Left ventricle myocardium inferior (tissue), 1 donor: Measurements from ENCODE around the gene OR2AG2. TPM values are rescaled to one million over a fixed set of nuclear protein-coding genes. Genes with fewer than 3 reads are reported as not detected.

Source experiments
- DNase-seq: peaks from one replicate; pipeline ENCODE4 v3.0.0-alpha.2; 2020
- H3K27ac ChIP-seq: fragments of 200-600 bp; replicated peaks from 2 replicates; pipeline ENCODE4 v1.8.0; 2021
- H3K27me3 ChIP-seq: fragments of 200-600 bp; 2 replicates; pipeline ENCODE4 v1.8.0; 2021; ENCODE audit warnings: low read depth
- H3K36me3 ChIP-seq: fragments of 200-600 bp; 2 replicates; pipeline ENCODE4 v1.8.0; 2021
- H3K4me1 ChIP-seq: fragments of 200-600 bp; 2 replicates; pipeline ENCODE4 v1.8.0; 2021
- H3K4me3 ChIP-seq: fragments of 200-600 bp; 2 replicates; pipeline ENCODE4 v1.8.0; 2021; ENCODE audit warnings: mild to moderate bottlenecking, moderate library complexity
- H3K9me3 ChIP-seq: fragments of 200-600 bp; replicated peaks from 2 replicates; pipeline ENCODE4 v1.8.0; 2021
- intact Hi-C: fragments of 100-400 bp; cut with micrococcal nuclease; formaldehyde crosslinking; loops from one replicate; pipeline ENCODE4 v1.11.0; 2022
- total RNA-seq: library from RNA; stranded (reverse); fragmentation: NEBNext Ultra II Directional; extraction: Animal tissue kit (Norgen Biotek cat#: 25700); gene quantifications from one replicate; pipeline ENCODE4 v1.2.1, GENCODE V29; 2021
- TF ChIP-seq, protein P1 (sequence below): fragments of 200-600 bp; IDR thresholded peaks from 2 replicates; pipeline ENCODE4 v1.8.0; 2021; ENCODE audit warnings: antibody characterized with exemption, mild to moderate bottlenecking, borderline replicate concordance
- donor health status: DM: no; HTN: yes; CAD: no; lungs with severe emphysema.

The OR2AG2 gene
- total RNA-seq, 1 donor from 2014 or later: not detected

DNA sequence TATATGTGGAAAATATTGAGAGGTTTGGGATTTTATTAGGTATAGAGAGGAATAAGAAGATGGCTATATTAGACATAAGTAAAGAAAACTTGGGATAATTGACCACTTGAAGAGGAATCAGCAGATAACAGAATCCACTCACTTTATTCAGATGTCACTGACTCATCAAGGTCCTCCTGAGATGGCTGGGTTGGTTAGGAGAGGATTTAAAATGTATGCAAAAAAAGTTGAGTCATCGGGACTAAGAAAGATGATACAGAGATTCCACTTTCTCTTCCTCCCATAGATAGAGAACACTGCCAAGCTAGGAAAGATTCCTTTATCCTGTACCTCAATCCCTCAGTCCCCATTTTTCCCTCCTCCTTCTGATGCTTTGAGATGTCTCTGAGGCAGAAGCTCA, 27.6 kb upstream of the OR2AG2 start, which contains the start of gene OR6A2:
OR6A2 (minus strand) TSS at position 288 of the 400 bp plus-strand sequence. CDS start 3,981 bp downstream, outside the sequence.
- DNase-seq: no peak
- Histone ChIP-seq H3K36me3 (no peaks in the 10 kb centered on the region), H3K4me3 (no peak within 1 kb of the TSS), H3K9me3 (peaks cover 12% of the 10 kb centered on the region), H3K27me3 (no peaks in the 10 kb centered on the region), H3K4me1 (no peaks in the 10 kb centered on the region), H3K27ac (no peak within 1 kb of the TSS)
- TF ChIP-seq, protein P1, sequence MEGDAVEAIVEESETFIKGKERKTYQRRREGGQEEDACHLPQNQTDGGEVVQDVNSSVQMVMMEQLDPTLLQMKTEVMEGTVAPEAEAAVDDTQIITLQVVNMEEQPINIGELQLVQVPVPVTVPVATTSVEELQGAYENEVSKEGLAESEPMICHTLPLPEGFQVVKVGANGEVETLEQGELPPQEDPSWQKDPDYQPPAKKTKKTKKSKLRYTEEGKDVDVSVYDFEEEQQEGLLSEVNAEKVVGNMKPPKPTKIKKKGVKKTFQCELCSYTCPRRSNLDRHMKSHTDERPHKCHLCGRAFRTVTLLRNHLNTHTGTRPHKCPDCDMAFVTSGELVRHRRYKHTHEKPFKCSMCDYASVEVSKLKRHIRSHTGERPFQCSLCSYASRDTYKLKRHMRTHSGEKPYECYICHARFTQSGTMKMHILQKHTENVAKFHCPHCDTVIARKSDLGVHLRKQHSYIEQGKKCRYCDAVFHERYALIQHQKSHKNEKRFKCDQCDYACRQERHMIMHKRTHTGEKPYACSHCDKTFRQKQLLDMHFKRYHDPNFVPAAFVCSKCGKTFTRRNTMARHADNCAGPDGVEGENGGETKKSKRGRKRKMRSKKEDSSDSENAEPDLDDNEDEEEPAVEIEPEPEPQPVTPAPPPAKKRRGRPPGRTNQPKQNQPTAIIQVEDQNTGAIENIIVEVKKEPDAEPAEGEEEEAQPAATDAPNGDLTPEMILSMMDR: no peak
- intact Hi-C loops: no loop called here

DNA sequence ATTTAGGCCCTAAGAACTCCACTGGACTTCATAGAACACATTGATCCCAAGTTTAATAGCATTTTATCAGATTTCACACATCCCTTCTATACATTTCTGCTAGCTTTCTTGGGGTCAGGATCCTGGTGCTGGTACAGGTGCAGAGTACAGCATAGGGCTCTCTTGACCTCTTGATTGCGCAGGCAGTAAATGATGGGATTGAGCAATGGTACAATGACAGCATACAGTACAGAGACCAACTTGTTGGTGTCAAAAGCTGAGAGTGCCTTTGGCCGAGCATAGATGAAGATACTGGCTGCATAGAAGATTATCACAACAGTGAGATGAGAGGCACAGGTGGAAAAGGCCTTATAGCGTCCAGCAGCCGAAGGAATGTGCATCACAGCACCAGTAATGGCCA, 22.9 kb upstream of the OR2AG2 start:
- H3K4me1 ChIP-seq: no peaks in the 10 kb centered on the region
- H3K4me3 ChIP-seq: no peak overlapping the region
- DNase-seq: no peak
- H3K9me3 ChIP-seq: no peaks in the 10 kb centered on the region
- no peaks in the 10 kb centered on the region for H3K36me3 ChIP-seq
- no peak overlapping the region for H3K27ac ChIP-seq
- TF ChIP-seq, protein P1: no peak
- intact Hi-C loops: no loop called here
- no peaks in the 10 kb centered on the region for H3K27me3 ChIP-seq

DNA sequence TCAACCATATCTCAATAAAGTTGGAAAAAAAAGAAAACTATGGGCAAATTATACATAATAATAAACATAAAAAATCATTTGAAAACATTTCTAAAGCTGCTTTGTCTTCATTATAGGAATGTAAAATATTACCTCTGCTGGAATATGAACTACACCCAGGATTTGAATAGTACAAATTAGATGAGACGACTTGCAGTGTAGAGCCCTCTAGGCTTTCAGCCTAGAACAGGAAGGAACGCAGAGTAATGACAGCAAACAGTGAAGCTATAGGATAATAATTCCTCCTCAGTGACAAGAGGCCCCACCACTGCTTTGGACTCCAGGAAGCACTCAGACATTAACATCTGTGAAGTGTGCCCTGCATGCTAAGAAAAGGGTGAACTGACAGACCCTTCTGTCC, 18.8 kb upstream of the OR2AG2 start:
- intact Hi-C loops: no loop called here
- no peak for DNase-seq
- TF ChIP-seq, protein P1: no peak
- no peak overlapping the region for H3K4me3 ChIP-seq
- H3K27me3 ChIP-seq: no peaks in the 10 kb centered on the region
- no peaks in the 10 kb centered on the region for H3K4me1 ChIP-seq
- H3K27ac ChIP-seq: no peak overlapping the region
- H3K36me3 ChIP-seq: no peaks in the 10 kb centered on the region
- no peaks in the 10 kb centered on the region for H3K9me3 ChIP-seq

DNA sequence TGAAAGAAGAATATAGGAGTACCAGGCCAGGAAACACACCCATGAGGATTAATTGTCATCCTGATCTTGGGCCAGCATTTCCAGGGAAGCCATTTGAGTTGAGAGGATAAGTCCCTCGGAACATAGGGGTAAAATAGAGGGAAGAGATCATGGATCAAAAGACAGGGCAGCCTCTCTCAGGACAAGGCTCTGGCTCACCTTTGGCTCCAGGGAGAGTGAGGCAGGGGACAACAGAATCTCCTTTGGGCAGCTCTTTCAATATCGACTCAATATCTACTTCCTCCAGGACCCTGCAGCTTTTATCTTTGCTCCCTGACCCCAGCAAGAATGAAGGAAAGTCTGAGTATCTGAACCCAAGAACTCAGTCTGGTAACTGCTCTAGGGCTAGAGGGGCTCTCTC, 10.9 kb upstream of the OR2AG2 start, which contains the start of gene OR2AG1:
OR2AG1 (plus strand) TSS at position 301 of the 400 bp plus-strand sequence. CDS start 2,018 bp downstream, outside the sequence.
- Histone ChIP-seq H3K4me3 (no peak within 1 kb of the TSS), H3K27me3 (peaks cover 12% of the 10 kb centered on the region), H3K4me1 (no peaks in the 10 kb centered on the region), H3K36me3 (no peaks in the 10 kb centered on the region), H3K9me3 (no peaks in the 10 kb centered on the region), H3K27ac (no peak within 1 kb of the TSS)
- no peak for DNase-seq
- intact Hi-C loops: no loop called here
- TF ChIP-seq, protein P1: no peak

DNA sequence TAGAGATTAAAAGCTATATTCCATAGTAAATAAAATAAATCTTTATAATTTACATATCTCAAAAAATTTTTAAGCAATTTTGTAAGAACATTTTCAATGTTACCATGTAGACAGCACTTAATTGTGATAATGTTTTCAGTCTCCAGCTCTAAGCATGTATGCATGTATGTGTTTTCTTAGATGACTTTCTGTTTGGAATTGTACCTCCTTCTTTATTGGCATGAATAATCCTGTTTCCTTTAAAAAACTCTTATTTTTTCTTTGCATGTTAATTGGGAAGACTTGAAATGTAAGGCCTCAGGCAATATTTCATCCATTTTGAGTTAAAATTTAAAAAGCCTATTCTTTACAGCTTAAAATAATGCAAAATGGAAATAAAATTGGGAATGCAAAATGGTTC, 9.1 kb upstream of the OR2AG2 start:
- no peak overlapping the region for H3K27ac ChIP-seq
- TF ChIP-seq, protein P1: no peak
- H3K27me3 ChIP-seq: peaks cover 12% of the 10 kb centered on the region
- intact Hi-C loops: no loop called here
- H3K4me3 ChIP-seq: no peak overlapping the region
- no peaks in the 10 kb centered on the region for H3K4me1 ChIP-seq
- DNase-seq: no peak
- no peaks in the 10 kb centered on the region for H3K36me3 ChIP-seq
- no peaks in the 10 kb centered on the region for H3K9me3 ChIP-seq
